K562 (cell line): ENCODE data around the gene CAMK2B. TPM values are rescaled to one million over a fixed set of nuclear protein-coding genes. Genes with fewer than 3 reads are reported as not detected.

ENCODE experiments used
- EP400 ChIP-seq: fragments of 450-650 bp; IDR thresholded peaks from 2 replicates; pipeline ENCODE4 v1.6.1; 2017; ENCODE audit warnings: antibody characterized with exemption, mild to moderate bottlenecking, moderate library complexity
- MTF1 ChIP-seq: fragments of 250-450 bp; sonication (Bioruptor Pico); IDR thresholded peaks from 2 replicates; pipeline ENCODE4 v1.9.0; 2021; ENCODE audit warnings: moderate library complexity, mild to moderate bottlenecking, inconsistent platforms, borderline replicate concordance
- ZNF3 ChIP-seq: fragments of 250-450 bp; sonication (Bioruptor Pico); IDR thresholded peaks from 2 replicates; pipeline ENCODE4 v1.5.0; 2021; ENCODE audit warnings: mild to moderate bottlenecking, moderate library complexity
- polyA plus RNA-seq, 8 experiments: library from polyadenylated mRNA; depleted of rRNA in 4 of 8; stranded (reverse) in 5 of 8; unstranded in 3 of 8; fragments of >200 nt; fragmentation: Nextera tagmentation in 2 of 8; fragmentation: Illumina TruSeq in 1 of 8; extraction: Ambion mirVana in 2 of 8; extraction: Trizol in 1 of 8; gene quantifications; 2 replicates each; pipeline versions ENCODE4 v1.2.1 to v1.2.3, GENCODE V29; 2011 to 2014; ENCODE audit warnings: inconsistent platforms in 1 of 8, missing spikeins in 1 of 8
- total RNA-seq, 7 experiments: library from RNA; depleted of rRNA in 6 of 7; stranded (reverse); fragments of >200 nt in 6 of 7; fragmentation: Illumina TruSeq in 2 of 7; extraction: Trizol in 2 of 7; gene quantifications; 2 replicates each; pipeline versions ENCODE4 v1.2.1 to v1.2.3, GENCODE V29; 2011 to 2021; ENCODE audit warnings: low replicate concordance in 1 of 7
- TF ChIP-seq, protein P1 (sequence below), 2 experiments: fragments of 450-650 bp; IDR thresholded peaks; 2 replicates each; pipeline ENCODE4 v1.6.1; 2016; ENCODE audit warnings: mild to moderate bottlenecking in 2 of 2, borderline replicate concordance in 1 of 2, low read depth in 1 of 2, moderate library complexity in 1 of 2
- TF ChIP-seq, protein P2 (sequence below): fragments of 250-450 bp; sonication (Bioruptor Pico); IDR thresholded peaks from 2 replicates; pipeline ENCODE4 v1.5.0; 2020; ENCODE audit warnings: mild to moderate bottlenecking, borderline replicate concordance
- TF ChIP-seq, protein P3 (sequence below), 2 experiments: fragments of 250-450 bp in 1 of 2; fragments of 450-650 bp in 1 of 2; sonication (Bioruptor Pico) in 1 of 2; IDR thresholded peaks; 2 replicates each; pipeline versions ENCODE4 v1.6.1 to v1.8.0; 2016 to 2021; ENCODE audit warnings: mild to moderate bottlenecking in 2 of 2, moderate library complexity in 2 of 2, missing compliant biosample characterization in 1 of 2, missing genetic modification characterization in 1 of 2
- TF ChIP-seq, protein P4 (sequence below): fragments of 450-650 bp; IDR thresholded peaks from 2 replicates; pipeline ENCODE4 v1.6.1; 2014; ENCODE audit warnings: low read depth, mild to moderate bottlenecking, moderate library complexity, borderline replicate concordance
- TF ChIP-seq, protein P5 (sequence below): IDR thresholded peaks from 3 replicates; pipeline ENCODE4 v1.6.1; 2011; ENCODE audit warnings: borderline replicate concordance, mild to moderate bottlenecking, moderate library complexity; ENCODE audit not compliant: insufficient read length; ENCODE audit errors: extremely low read depth

The CAMK2B gene
- total and polyA plus RNA-seq, 9 of the 15 experiments (the other 6 are each of a cell fraction or from before 2014, with no cell fraction given), result 0.04 to 0.09 (median 0.05) TPM; not detected in 4

DNA sequence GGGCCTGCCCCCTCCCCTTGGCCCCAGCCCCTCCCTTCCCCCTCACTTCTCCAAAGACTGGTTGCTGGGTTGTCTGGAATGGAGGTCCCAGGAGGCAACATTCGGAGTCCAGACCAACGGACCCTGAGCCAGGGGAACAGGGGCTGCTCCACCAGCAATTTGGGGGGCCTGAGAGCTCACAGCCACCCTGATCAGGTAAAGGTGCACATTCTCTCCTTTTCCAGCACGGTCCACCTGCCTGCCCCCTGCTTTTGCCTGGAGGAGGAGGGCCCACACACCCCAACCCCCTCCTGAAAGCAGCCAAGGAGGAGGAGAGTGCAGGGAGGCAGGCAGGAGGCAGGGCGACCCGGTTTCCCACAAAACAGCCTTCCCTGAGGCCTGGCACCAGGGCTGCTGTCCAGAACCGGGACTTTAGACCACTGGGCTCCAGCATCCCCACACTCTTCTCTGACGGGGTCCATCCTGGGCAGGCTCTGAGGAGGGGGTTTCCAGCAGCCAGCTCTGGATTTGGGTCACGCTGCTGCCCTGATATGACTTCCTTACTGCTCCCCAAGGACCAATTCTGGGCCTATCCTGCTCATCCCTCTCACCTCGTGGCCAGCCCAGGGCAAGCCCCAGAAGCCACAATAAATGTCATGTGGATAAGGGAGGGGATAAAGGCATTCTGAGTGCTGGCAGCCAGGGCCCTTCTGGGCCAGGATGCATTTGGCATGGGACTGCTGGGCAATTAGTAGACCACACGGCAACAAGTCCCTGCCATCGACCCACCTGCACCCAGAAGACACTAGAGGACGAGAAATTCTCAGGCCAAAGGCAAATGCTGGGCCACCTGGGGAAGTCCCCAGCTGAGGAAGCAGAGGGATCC is 1.1 kb upstream of the CAMK2B start (continued):
- TF ChIP-seq, protein P1, sequence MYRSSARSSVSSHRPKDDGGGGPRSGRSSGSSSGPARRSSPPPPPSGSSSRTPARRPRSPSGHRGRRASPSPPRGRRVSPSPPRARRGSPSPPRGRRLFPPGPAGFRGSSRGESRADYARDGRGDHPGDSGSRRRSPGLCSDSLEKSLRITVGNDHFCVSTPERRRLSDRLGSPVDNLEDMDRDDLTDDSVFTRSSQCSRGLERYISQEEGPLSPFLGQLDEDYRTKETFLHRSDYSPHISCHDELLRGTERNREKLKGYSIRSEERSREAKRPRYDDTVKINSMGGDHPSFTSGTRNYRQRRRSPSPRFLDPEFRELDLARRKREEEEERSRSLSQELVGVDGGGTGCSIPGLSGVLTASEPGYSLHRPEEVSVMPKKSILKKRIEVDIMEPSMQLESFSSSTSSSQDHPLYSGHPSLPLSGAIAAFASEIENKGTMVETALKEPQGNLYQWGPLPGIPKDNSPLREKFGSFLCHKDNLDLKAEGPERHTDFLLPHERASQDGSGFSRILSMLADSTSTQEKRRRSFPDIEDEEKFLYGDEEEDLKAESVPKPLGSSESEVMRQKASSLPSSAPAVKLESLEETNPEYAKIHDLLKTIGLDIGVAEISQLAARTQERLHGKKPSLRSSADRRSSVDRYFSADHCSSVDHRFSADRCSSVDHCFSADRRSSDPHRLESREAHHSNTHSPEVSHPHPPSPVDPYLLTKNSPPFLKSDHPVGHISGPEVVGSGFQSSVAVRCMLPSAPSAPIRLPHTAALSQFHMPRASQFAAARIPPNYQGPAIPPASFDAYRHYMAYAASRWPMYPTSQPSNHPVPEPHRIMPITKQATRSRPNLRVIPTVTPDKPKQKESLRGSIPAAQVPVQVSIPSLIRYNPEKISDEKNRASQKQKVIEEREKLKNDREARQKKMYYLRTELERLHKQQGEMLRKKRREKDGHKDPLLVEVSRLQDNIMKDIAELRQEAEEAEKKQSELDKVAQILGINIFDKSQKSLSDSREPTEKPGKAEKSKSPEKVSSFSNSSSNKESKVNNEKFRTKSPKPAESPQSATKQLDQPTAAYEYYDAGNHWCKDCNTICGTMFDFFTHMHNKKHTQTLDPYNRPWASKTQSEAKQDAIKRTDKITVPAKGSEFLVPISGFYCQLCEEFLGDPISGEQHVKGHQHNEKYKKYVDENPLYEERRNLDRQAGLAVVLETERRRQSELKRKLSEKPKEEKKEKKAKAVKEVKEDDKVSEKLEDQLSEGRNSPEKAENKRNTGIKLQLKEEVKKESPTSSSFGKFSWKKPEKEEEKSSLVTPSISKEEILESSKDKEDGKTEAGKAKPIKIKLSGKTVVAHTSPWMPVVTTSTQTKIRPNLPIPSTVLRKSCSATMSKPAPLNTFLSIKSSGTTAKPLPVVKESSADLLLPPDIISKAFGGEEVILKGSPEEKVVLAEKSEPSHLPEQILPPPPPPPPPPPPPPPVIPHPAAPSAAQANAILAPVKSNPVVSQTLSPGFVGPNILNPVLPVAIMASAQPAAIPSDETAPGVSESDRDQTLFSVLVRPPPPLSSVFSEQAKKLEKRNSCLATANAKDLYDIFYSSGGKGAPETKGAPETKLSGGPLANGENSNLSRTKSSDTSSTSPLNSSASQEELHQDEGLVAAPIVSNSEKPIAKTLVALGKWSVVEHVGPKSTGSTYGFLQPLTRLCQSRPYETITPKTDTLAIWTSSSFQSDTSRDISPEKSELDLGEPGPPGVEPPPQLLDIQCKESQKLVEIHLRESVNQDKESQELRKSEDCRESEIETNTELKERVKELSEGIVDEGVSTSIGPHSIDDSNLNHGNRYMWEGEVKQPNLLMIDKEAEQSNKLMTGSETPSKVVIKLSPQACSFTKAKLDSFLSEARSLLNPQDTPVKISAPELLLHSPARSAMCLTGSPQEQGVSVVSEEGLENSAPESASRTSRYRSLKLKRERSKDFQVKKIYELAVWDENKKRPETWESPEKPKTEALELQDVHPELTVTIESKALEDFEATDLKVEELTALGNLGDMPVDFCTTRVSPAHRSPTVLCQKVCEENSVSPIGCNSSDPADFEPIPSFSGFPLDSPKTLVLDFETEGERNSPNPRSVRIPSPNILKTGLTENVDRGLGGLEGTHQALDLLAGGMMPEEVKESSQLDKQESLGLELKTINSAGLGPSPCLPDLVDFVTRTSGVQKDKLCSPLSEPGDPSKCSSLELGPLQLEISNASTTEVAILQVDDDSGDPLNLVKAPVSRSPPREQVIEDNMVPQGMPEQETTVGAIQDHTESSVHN (IDR thresholded peaks at IDR 0.05; ENCODE audit: borderline replicate concordance in 1 of 2, low read depth in 1 of 2), result no peak
- TF ChIP-seq, protein P2, sequence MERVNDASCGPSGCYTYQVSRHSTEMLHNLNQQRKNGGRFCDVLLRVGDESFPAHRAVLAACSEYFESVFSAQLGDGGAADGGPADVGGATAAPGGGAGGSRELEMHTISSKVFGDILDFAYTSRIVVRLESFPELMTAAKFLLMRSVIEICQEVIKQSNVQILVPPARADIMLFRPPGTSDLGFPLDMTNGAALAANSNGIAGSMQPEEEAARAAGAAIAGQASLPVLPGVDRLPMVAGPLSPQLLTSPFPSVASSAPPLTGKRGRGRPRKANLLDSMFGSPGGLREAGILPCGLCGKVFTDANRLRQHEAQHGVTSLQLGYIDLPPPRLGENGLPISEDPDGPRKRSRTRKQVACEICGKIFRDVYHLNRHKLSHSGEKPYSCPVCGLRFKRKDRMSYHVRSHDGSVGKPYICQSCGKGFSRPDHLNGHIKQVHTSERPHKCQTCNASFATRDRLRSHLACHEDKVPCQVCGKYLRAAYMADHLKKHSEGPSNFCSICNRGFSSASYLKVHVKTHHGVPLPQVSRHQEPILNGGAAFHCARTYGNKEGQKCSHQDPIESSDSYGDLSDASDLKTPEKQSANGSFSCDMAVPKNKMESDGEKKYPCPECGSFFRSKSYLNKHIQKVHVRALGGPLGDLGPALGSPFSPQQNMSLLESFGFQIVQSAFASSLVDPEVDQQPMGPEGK, result no peak
- TF ChIP-seq ZNF3 (CRISPR knock-in tag) (no peak), EP400 (no peak), MTF1 (CRISPR knock-in tag) (no peak)
- TF ChIP-seq, protein P3, sequence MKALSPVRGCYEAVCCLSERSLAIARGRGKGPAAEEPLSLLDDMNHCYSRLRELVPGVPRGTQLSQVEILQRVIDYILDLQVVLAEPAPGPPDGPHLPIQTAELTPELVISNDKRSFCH (CRISPR knock-in tag; IDR thresholded peaks at IDR 0.05), result no peak
- TF ChIP-seq, protein P3 (tag; IDR thresholded peaks at IDR 0.05), result no peak
- TF ChIP-seq, protein P4, sequence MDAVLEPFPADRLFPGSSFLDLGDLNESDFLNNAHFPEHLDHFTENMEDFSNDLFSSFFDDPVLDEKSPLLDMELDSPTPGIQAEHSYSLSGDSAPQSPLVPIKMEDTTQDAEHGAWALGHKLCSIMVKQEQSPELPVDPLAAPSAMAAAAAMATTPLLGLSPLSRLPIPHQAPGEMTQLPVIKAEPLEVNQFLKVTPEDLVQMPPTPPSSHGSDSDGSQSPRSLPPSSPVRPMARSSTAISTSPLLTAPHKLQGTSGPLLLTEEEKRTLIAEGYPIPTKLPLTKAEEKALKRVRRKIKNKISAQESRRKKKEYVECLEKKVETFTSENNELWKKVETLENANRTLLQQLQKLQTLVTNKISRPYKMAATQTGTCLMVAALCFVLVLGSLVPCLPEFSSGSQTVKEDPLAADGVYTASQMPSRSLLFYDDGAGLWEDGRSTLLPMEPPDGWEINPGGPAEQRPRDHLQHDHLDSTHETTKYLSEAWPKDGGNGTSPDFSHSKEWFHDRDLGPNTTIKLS, result no peak
- TF ChIP-seq, protein P5, sequence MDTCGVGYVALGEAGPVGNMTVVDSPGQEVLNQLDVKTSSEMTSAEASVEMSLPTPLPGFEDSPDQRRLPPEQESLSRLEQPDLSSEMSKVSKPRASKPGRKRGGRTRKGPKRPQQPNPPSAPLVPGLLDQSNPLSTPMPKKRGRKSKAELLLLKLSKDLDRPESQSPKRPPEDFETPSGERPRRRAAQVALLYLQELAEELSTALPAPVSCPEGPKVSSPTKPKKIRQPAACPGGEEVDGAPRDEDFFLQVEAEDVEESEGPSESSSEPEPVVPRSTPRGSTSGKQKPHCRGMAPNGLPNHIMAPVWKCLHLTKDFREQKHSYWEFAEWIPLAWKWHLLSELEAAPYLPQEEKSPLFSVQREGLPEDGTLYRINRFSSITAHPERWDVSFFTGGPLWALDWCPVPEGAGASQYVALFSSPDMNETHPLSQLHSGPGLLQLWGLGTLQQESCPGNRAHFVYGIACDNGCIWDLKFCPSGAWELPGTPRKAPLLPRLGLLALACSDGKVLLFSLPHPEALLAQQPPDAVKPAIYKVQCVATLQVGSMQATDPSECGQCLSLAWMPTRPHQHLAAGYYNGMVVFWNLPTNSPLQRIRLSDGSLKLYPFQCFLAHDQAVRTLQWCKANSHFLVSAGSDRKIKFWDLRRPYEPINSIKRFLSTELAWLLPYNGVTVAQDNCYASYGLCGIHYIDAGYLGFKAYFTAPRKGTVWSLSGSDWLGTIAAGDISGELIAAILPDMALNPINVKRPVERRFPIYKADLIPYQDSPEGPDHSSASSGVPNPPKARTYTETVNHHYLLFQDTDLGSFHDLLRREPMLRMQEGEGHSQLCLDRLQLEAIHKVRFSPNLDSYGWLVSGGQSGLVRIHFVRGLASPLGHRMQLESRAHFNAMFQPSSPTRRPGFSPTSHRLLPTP, result no peak
